Testis (tissue), 2 donors: ENCODE measurements around the gene PTRHD1.

Source experiments
- POLR2A ChIP-seq: fragments of 450-650 bp; IDR thresholded peaks from one replicate; pipeline ENCODE4 v1.6.1; 2017; ENCODE audit warnings: antibody characterized with exemption, mild to moderate bottlenecking, moderate library complexity
- TF ChIP-seq, protein P1 (sequence below), 3 experiments: fragments of 450-650 bp in 2 of 3; fragments of 200-600 bp in 1 of 3; sonication (generic) in 1 of 3; IDR thresholded peaks; one replicate each; pipeline ENCODE4 v1.5.1; 2016 to 2019; ENCODE audit warnings: antibody characterized with exemption in 3 of 3, mild to moderate bottlenecking in 2 of 3, moderate library complexity in 1 of 3

DNA sequence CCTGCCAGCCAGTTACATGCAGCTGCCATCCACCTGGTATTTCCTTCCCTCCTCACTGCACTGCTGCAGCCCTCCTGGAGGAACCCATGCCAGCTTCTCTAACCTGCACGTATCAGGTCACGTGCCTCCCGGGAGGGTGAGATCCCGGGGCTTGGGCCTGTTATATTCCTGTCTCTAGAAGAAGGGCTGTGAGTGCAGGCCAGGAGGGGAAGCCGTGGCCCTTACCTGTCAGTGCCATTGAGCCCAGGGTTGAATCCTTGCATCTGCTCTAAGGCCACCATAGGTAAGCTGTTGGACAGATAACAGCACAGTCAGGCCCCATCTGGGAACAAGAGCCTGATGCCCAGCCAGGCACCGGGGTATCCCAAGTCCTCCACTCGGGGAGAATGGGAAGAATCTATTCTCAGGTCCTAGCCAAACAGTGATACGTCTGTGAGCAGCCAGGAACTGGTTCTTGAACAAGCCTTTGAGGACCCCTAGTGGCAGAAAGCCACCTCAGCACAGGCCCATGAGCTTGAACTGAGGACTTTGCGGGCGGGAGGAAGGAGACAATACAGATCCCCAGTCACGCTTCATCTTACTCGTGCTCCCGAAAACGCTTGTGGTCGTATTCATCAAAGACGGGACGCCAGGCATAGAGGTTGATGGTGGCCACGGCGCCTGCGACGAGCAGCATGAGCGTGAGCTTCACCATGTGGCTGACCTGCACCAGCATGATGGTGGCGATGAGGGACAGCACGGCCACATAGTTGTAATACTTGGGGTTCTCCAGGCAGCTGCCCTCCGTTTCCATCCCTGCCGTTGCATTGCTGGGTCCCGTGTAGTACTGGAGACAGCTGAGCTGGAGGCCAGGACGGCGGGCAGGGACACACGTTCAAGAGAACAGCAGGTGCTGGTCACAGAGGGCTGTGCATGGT lies 34.4 kb upstream of the PTRHD1 start:
- TF ChIP-seq, protein P1, sequence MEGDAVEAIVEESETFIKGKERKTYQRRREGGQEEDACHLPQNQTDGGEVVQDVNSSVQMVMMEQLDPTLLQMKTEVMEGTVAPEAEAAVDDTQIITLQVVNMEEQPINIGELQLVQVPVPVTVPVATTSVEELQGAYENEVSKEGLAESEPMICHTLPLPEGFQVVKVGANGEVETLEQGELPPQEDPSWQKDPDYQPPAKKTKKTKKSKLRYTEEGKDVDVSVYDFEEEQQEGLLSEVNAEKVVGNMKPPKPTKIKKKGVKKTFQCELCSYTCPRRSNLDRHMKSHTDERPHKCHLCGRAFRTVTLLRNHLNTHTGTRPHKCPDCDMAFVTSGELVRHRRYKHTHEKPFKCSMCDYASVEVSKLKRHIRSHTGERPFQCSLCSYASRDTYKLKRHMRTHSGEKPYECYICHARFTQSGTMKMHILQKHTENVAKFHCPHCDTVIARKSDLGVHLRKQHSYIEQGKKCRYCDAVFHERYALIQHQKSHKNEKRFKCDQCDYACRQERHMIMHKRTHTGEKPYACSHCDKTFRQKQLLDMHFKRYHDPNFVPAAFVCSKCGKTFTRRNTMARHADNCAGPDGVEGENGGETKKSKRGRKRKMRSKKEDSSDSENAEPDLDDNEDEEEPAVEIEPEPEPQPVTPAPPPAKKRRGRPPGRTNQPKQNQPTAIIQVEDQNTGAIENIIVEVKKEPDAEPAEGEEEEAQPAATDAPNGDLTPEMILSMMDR (IDR thresholded peaks at IDR 0.05) = peak; percentile 72 to 91 (median 80)
- TF ChIP-seq POLR2A = no peak
